Activated T-cell treated with anti-CD3 and anti-CD28 coated beads, Interleukin-2, amount 50 U/mL, for 4 hours (primary cell): ENCODE data around the gene ANO8. TPM values are rescaled to one million over a fixed set of nuclear protein-coding genes. Genes with fewer than 3 reads are reported as not detected.

Source experiments
- ATAC-seq, 2 donors: fragments of 200-7000 bp; cut with Tn5 transposase; one replicate each; pipeline ENCODE4 v1.10.0; 2021
- DNase-seq: peaks from one replicate; pipeline ENCODE4 v3.0.0-alpha.2; 2020
- H3K27me3 Mint-ChIP-seq: one replicate; pipeline ENCODE4 v1.8.0; 2021; ENCODE audit warnings: low read depth, mixed read lengths
- H3K36me3 Mint-ChIP-seq: one replicate; pipeline ENCODE4 v1.8.0; 2022; ENCODE audit warnings: mixed read lengths; ENCODE audit not compliant: insufficient read depth
- H3K4me1 Mint-ChIP-seq: one replicate; pipeline ENCODE4 v1.8.0; 2021; ENCODE audit warnings: low read depth, mixed read lengths
- H3K4me3 Mint-ChIP-seq: one replicate; pipeline ENCODE4 v1.8.0; 2021; ENCODE audit warnings: mild to moderate bottlenecking, moderate library complexity, mixed read lengths
- H3K9me3 Mint-ChIP-seq: one replicate; pipeline ENCODE4 v1.8.0; 2021; ENCODE audit warnings: mixed read lengths
- total RNA-seq, 3 donors: library from RNA; stranded (reverse); gene quantifications; one replicate each; pipeline ENCODE4 v1.2.1, GENCODE V29; 2021

ANO8 gene
- total RNA-seq, 3 donors from 2014 or later = 2.8 to 3.0 (median 2.9) TPM

GRCh38 chr19:17338433-17339078 lies 3.9 kb upstream of the ANO8 start:
- Mint-ChIP-seq H3K4me3 (peak overlapping the region; percentile 85), H3K9me3 (no peaks in the 10 kb centered on the region), H3K27me3 (no peaks in the 10 kb centered on the region), H3K36me3 (no peaks in the 10 kb centered on the region), H3K4me1 (peaks cover 29% of the 10 kb centered on the region)
- ATAC-seq = no peak
- no peak for DNase-seq

DNA sequence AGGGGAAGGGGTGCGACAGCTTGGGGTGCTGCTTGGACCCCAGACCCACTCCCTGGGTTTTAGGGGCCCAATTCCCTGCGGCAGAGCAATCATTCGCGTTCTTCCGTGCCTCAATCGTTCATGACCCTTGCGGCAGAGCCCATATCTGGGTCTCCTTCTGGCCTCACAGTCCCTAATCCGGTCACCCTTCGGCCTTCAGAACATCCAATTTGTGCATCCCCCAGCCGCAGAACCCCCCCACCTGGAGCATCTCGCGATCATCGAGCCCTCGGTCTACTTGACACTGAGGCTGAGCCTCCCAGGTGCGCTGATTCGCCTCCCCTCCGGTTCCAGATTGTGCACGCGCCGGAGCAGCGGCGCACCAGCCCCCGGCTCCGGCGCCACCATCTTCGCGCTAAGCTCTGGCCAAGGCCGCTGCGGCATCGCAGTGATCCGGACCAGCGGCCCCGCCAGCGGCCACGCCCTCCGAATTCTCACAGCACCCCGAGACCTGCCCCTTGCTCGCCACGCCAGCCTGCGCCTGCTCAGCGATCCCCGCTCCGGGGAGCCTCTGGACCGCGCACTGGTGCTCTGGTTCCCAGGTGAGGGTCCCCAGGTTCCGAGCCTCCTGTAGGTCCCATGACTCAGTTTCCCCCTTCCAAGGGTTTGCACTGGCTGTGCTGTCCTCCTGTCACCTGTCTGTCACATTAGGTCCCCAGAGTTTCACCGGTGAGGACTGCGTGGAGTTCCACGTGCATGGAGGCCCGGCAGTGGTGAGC lies 3.2 kb upstream of the ANO8 start:
- Mint-ChIP-seq H3K36me3 (no peaks in the 10 kb centered on the region), H3K4me1 (peaks cover 33% of the 10 kb centered on the region), H3K9me3 (no peaks in the 10 kb centered on the region), H3K4me3 (peak overlapping the region; percentile 85), H3K27me3 (no peaks in the 10 kb centered on the region)
- no peak for DNase-seq
- peak; percentile 2 to 6 for ATAC-seq

DNA sequence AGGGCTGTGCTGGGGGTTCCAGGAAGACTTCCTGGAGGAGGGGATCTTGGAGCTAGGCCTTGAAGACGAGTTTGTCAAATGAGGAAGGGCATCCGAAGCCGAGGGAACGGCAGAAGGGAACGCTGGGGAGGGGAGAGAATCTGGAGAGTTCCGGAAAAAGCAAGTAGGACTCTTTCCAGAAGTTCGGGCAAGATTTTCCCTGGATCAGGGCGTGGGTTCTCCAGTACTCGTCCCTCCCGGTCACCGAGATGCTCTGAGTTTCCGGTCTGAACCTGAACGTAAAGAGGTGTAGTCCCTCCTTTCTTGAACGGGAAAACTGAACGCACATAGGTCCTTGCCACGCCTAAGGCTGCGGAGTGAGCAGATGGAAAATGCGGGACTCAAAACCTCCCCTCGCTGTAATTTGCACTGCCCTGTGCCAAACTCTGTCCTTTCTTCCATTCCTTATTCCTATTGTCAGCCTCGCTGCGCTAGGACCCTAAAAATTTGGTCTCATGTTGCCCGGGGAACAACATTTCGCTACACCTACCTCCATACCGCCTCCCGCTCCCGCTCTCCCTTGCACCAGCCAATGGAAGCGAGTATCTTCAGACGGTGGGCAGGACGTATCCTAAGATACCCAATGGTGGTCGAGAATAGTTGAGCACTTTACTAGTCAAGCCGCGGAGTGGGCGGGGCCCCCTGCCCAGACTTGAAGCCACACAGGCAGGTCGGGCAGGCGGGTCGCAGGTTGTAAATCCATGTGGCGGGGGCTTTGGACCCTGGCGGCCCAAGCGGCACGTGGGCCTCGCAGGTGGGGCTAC lies 2.4 kb upstream of the ANO8 start, which contains the start of gene GTPBP3:
TSS of gene GTPBP3 (plus strand) at position 682 of the 803 bp plus-strand sequence. CDS start at position 741, 59 bp downstream.
- DNase-seq = peak; percentile 95
- no peaks in the 10 kb centered on the region for H3K36me3 Mint-ChIP-seq
- H3K27me3 Mint-ChIP-seq = no peaks in the 10 kb centered on the region
- H3K4me1 Mint-ChIP-seq = peaks cover 34% of the 10 kb centered on the region
- H3K4me3 Mint-ChIP-seq = peak within 1 kb of the TSS; percentile 85
- H3K9me3 Mint-ChIP-seq = no peaks in the 10 kb centered on the region
- ATAC-seq = peak; percentile 87 to 88

DNA sequence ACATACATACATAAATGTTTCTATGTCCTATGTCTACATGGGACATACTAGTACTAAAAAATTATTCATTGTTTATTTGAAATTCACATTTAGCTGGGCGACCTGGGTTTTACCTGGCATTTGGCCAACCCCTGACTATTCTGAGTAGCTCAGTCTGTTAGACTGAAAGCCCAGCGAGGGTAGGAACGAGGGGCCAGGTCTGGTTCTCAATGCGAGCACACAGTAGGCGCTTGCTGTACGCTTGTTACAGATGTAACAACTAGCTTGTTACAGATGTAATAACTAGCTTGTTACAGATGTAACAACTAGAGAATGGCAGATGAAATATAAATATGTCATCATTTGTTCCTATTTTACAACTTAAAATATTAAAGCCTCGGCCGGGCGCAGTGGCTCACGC lies 920 bp upstream of the ANO8 start:
- H3K4me3 Mint-ChIP-seq = peak overlapping the region; percentile 81
- ATAC-seq (no peak), DNase-seq (no peak)
- no peaks in the 10 kb centered on the region for H3K9me3 Mint-ChIP-seq
- peaks cover 35% of the 10 kb centered on the region for H3K4me1 Mint-ChIP-seq
- no peaks in the 10 kb centered on the region for H3K36me3 Mint-ChIP-seq
- no peaks in the 10 kb centered on the region for H3K27me3 Mint-ChIP-seq

- Mint-ChIP-seq H3K4me3 (peak overlapping the region; percentile 82), H3K4me1 (peaks cover 40% of the 10 kb centered on the region), H3K36me3 (no peaks in the 10 kb centered on the region), H3K9me3 (no peaks in the 10 kb centered on the region), H3K27me3 (peaks cover 2% of the 10 kb centered on the region)
- ATAC-seq = peak; percentile 51 to 53
- DNase-seq = peak; percentile 72
These were observed 843 bp downstream of the ANO8 start for GRCh38 chr19:17333611-17334413.

DNA sequence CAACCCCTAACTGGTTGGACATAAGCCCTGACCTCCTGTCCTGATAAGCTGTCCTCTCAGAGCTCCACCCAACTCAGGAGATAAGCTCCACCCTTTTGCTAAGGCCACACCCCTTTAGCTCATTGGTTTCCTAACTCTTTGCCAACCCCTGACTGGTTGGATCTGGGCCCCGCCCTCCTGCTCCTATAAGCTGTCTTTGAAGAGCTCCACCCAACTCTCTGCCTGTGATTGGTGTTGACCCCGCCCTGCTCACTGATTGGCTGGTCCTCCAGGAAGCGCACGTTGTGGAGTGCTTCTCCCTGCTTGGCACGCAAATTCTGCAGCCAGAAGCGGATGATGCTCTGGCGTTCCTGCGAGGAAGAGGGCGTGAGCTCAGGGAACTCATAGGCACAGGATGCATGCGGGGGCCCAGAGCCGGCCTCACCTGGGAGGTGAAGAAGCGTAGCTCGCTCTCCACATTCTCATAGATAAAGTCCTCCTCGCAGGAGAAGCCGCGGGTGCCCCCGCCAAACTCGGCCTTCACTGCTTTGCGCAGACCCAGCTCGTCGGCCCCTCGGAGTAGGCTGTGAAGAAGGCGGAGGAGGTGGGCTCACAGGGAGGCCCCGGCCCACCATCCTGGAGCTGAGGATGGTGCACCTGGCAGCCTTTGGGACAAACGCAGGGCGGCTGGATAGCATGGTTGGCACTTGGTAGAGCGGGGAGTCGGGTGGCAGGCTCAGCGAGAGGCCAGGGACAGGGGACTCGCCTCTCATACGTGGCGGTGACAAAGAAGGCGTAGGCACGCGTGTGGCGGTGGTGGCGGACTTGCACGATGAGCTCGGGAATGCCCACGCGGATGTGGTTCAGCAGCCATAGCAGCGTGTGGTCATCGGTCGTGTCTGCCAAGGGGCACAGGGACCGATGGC lies 1.7 kb downstream of the ANO8 start:
- Mint-ChIP-seq H3K9me3 (no peaks in the 10 kb centered on the region), H3K4me1 (peaks cover 35% of the 10 kb centered on the region), H3K36me3 (no peaks in the 10 kb centered on the region), H3K4me3 (no peak overlapping the region), H3K27me3 (peaks cover 2% of the 10 kb centered on the region)
- DNase-seq = no peak
- ATAC-seq = no peak

DNA sequence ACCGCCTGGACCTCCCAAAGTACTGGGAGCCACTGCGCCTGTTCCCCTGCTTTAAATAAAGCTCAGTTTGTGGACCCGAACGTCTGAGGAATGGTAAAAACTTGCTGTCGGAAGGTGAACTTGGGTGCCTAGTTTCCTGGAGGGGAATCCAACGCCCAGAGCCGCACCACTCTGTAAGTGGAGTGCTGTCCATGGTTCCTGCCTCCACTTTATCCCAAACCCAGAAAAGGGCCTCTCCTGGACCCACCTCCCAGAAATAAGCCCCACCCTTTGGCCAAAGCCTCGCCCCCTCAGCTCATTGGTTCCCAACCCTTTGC lies 2.3 kb downstream of the ANO8 start:
- no peak for DNase-seq
- peaks cover 2% of the 10 kb centered on the region for H3K27me3 Mint-ChIP-seq
- no peak overlapping the region for H3K4me3 Mint-ChIP-seq
- H3K4me1 Mint-ChIP-seq = peaks cover 34% of the 10 kb centered on the region
- H3K9me3 Mint-ChIP-seq = no peaks in the 10 kb centered on the region
- no peak for ATAC-seq
- no peaks in the 10 kb centered on the region for H3K36me3 Mint-ChIP-seq

DNA sequence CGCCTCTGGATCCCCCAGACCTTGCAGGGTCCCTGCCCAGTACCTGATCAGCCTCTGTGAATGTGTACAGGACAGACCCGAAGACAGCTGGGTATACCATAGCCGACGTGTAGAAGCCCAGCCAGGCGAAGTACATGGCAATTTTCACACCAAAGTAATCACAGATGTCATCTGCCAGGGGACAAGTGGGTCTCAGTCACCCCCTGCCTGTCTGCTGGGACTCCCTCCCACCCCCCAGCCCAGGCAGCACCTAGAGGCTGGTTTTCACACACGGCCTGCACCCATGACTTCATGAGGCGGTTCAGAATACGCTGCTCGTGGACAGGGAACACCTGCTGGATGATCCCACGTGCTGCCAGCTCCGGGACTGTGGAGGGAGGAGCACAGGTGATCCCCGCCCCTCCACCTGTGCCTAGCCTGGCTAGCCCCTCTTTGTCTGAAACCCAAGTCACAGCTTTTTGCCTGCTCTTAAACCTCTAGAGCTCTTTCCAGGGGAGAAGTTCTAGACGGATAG lies 3.6 kb downstream of the ANO8 start:
- peaks cover 26% of the 10 kb centered on the region for H3K4me1 Mint-ChIP-seq
- no peak for ATAC-seq
- no peak for DNase-seq
- H3K36me3 Mint-ChIP-seq = no peaks in the 10 kb centered on the region
- no peak overlapping the region for H3K4me3 Mint-ChIP-seq
- no peaks in the 10 kb centered on the region for H3K9me3 Mint-ChIP-seq
- peaks cover 2% of the 10 kb centered on the region for H3K27me3 Mint-ChIP-seq

GRCh38 chr19:17330262-17331044 lies 4.2 kb downstream of the ANO8 start:
- Mint-ChIP-seq H3K4me1 (peaks cover 23% of the 10 kb centered on the region), H3K27me3 (peaks cover 2% of the 10 kb centered on the region), H3K4me3 (peak overlapping the region; percentile 42), H3K9me3 (no peaks in the 10 kb centered on the region), H3K36me3 (no peaks in the 10 kb centered on the region)
- DNase-seq (no peak), ATAC-seq (no peak)

DNA sequence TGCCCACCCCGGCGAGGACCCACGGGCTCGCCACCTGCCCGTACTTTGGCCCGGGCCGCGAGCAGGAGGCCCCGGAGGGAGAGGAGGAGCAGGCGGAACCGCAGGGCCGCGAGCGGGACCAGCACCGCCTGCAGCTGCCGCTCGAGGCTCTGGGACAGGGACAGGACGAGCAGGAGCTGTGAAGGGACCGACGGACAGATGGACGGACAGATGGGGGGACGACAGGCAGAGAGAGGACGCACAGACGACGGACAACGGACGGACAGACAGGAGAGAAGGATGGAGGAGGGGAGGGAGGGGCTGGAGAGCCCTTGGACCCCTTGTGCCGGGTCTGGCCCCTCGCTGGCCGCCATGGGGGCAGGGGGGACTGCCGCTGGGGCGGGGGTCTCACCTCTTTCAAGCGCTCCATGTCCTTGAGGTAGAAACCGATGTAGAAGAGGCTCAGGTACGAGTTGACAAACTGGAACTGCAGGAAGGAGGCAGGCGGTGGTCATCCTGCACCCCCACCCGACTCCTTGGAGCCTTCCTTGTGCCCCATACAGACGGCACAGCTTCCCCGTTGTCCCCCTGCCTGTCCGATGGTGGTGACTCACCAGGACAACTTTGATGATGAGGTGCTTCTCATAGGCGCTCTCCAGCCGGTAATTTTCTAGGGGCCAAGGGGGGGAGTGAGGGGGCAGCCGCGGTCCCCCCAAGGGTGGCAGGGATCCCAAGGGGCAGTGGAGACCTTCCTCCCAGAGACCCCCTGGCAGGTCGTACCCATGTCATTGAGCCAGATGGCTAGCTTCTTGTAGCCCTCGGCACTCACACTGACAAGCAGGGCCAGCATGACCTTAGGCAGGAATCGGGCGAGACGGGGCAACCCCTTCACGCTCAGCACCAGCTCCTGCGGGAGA lies 5.0 kb downstream of the ANO8 start:
- H3K9me3 Mint-ChIP-seq = no peaks in the 10 kb centered on the region
- ATAC-seq (no peak), DNase-seq (no peak)
- H3K36me3 Mint-ChIP-seq = no peaks in the 10 kb centered on the region
- H3K4me3 Mint-ChIP-seq = peak overlapping the region; percentile 13
- H3K27me3 Mint-ChIP-seq = peaks cover 2% of the 10 kb centered on the region
- H3K4me1 Mint-ChIP-seq = peaks cover 17% of the 10 kb centered on the region

DNA sequence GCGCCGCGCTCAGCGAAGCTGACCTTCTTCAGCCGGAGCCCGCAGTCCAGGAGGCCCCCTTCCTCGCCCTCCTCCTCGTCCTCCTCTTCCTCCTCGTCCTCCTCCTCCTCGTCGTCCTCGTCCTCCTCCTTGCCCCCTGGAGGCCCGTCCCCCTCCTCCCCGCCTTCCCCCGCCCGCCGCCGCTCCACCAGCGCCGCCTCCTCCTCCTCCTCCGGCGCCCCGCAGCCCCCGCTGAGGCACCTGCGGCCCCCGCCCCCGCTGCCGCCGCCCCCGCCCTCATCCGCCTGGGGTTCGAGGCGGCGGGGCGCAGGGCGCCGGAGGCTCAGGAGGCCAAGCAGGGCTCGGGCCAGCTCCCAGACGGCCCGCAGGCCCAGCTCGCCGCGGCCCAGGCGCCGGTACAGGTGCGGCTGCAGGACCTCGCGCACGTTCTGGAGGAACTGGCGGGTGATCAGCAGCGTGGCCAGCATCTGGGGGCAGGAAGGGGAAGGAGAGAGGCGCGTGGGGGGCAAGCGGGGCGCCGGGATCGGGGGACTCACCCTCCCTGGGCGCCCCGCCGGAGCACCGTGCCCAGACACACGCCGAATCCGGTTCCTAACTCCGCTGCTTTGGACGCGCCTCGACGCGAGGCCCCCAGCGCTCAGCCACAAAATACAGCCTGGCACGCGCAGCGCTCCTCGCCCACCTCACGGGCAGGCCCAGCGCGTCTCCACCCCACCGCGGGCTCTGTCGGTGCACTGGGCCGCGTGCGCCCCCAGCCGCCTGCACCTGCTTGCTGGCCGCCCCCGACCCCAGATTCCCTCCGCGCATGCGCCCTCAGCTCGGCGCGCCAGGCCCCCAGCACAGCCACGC lies 5.9 kb downstream of the ANO8 start:
- ATAC-seq (peak; percentile 24 to 35), DNase-seq (peak; percentile 51)
- Mint-ChIP-seq H3K36me3 (no peaks in the 10 kb centered on the region), H3K4me1 (peaks cover 14% of the 10 kb centered on the region), H3K27me3 (peaks cover 2% of the 10 kb centered on the region), H3K4me3 (peak overlapping the region; percentile 75), H3K9me3 (no peaks in the 10 kb centered on the region)
